ENCODE data around the gene NRXN2. TPM values are rescaled to one million over a fixed set of nuclear protein-coding genes. Genes with fewer than 3 reads are reported as not detected.

Gene NRXN2
- total RNA-seq, 1 experiment from 2014 or later: not detected

GRCh38 chr11:64580412-64580811, 142.6 kb downstream of the NRXN2 start:
- no peaks in the 10 kb centered on the region for H3K9me3 Mint-ChIP-seq (ENCODE audit: low read depth, unreplicated experiment)
- peaks cover 2% of the 10 kb centered on the region for H3K27me3 Mint-ChIP-seq (ENCODE audit: unreplicated experiment)
- H3K4me3 Mint-ChIP-seq (ENCODE audit: low read depth, unreplicated experiment): no peak overlapping the region
- H3K27ac Mint-ChIP-seq (ENCODE audit: unreplicated experiment): no peak overlapping the region
- no peak for DNase-seq
- intact Hi-C loops (cut with micrococcal nuclease; ENCODE audit: unreplicated experiment): no loop called here
- CTCF ChIA-PET: no interaction called here
- no TSS peak for BruUV-seq (replicated peaks)
- H3K4me1 Mint-ChIP-seq (ENCODE audit: low read depth, unreplicated experiment): no peaks in the 10 kb centered on the region
- H3K36me3 Mint-ChIP-seq (ENCODE audit: insufficient read depth, unreplicated experiment): no peaks in the 10 kb centered on the region
- no peak for TF ChIP-seq CTCF (IDR thresholded peaks at IDR 0.05; ENCODE audit: unreplicated experiment)

GRCh38 chr11:64577202-64577601, 145.8 kb downstream of the NRXN2 start:
- CTCF ChIA-PET: no interaction called here
- H3K4me1 Mint-ChIP-seq (ENCODE audit: low read depth, unreplicated experiment): no peaks in the 10 kb centered on the region
- no peak overlapping the region for H3K27ac Mint-ChIP-seq (ENCODE audit: unreplicated experiment)
- no peak for TF ChIP-seq CTCF (IDR thresholded peaks at IDR 0.05; ENCODE audit: unreplicated experiment)
- BruUV-seq (replicated peaks): no TSS peak
- no peaks in the 10 kb centered on the region for H3K36me3 Mint-ChIP-seq (ENCODE audit: insufficient read depth, unreplicated experiment)
- no peak for DNase-seq
- H3K9me3 Mint-ChIP-seq (ENCODE audit: low read depth, unreplicated experiment): no peaks in the 10 kb centered on the region
- H3K27me3 Mint-ChIP-seq (ENCODE audit: unreplicated experiment): no peaks in the 10 kb centered on the region
- intact Hi-C loops (cut with micrococcal nuclease; ENCODE audit: unreplicated experiment): no loop called here
- no peak overlapping the region for H3K4me3 Mint-ChIP-seq (ENCODE audit: low read depth, unreplicated experiment)

- Mint-ChIP-seq H3K9me3 (ENCODE audit: low read depth, unreplicated experiment) (no peaks in the 10 kb centered on the region), H3K27me3 (ENCODE audit: unreplicated experiment) (peaks cover 10% of the 10 kb centered on the region), H3K4me1 (ENCODE audit: low read depth, unreplicated experiment) (no peaks in the 10 kb centered on the region), H3K27ac (ENCODE audit: unreplicated experiment) (no peak overlapping the region), H3K4me3 (ENCODE audit: low read depth, unreplicated experiment) (no peak overlapping the region), H3K36me3 (ENCODE audit: insufficient read depth, unreplicated experiment) (no peaks in the 10 kb centered on the region)
- CTCF ChIA-PET: interaction anchor here (0.6 kb wide), 1 partner anchor 1487 kb away, joined by 3 read pairs; no protein-coding TSS in a partner anchor
- intact Hi-C loops (cut with micrococcal nuclease; ENCODE audit: unreplicated experiment): no loop called here
- no peak for TF ChIP-seq CTCF (IDR thresholded peaks at IDR 0.05; ENCODE audit: unreplicated experiment)
- no peak for DNase-seq
- no TSS peak for BruUV-seq (replicated peaks)
Measured at GRCh38 chr11:64572143-64572542, 150.9 kb downstream of the NRXN2 start.

- Mint-ChIP-seq H3K27ac (ENCODE audit: unreplicated experiment) (no peak overlapping the region), H3K9me3 (ENCODE audit: low read depth, unreplicated experiment) (no peaks in the 10 kb centered on the region), H3K4me3 (ENCODE audit: low read depth, unreplicated experiment) (no peak overlapping the region), H3K27me3 (ENCODE audit: unreplicated experiment) (peaks cover 16% of the 10 kb centered on the region), H3K36me3 (ENCODE audit: insufficient read depth, unreplicated experiment) (no peaks in the 10 kb centered on the region), H3K4me1 (ENCODE audit: low read depth, unreplicated experiment) (peaks cover 2% of the 10 kb centered on the region)
- TF ChIP-seq CTCF (IDR thresholded peaks at IDR 0.05; ENCODE audit: unreplicated experiment): no peak
- BruUV-seq (replicated peaks): no TSS peak
- intact Hi-C loops (cut with micrococcal nuclease; ENCODE audit: unreplicated experiment): no loop called here
- DNase-seq: no peak
- CTCF ChIA-PET: interaction anchor here (0.6 kb wide), 1 partner anchor 1487 kb away, joined by 3 read pairs; no protein-coding TSS in a partner anchor
Measured at GRCh38 chr11:64571410-64572091, 151.4 kb downstream of the NRXN2 start.

All from Calu3 (cell line).